C4-2B (cell line): ENCODE data around the gene TMEM132D.

Experiments
- H3K27ac ChIP-seq: fragments of 450-650 bp; 2 replicates; pipeline ENCODE4 v1.5.1; 2017
- CTCF ChIP-seq: fragments of 450-650 bp; conservative IDR thresholded peaks from 2 replicates; pipeline ENCODE4 v1.5.1; 2017; ENCODE audit warnings: mild to moderate bottlenecking
- ZFX ChIP-seq: fragments of 450-650 bp; IDR thresholded peaks from 2 replicates; pipeline ENCODE4 v1.6.1; 2017

The TMEM132D gene

GRCh38 chr12:129727100-129727499 is 176.7 kb downstream of the TMEM132D start:
- TF ChIP-seq CTCF: no peak
- no peak for TF ChIP-seq ZFX
- no peak overlapping the region for H3K27ac ChIP-seq

- no peak overlapping the region for H3K27ac ChIP-seq
- TF ChIP-seq ZFX: no peak
- no peak for TF ChIP-seq CTCF
These were observed 180.6 kb downstream of the TMEM132D start for GRCh38 chr12:129723260-129723659.

- TF ChIP-seq ZFX (no peak), CTCF (no peak)
- no peak overlapping the region for H3K27ac ChIP-seq
These were observed 183.2 kb downstream of the TMEM132D start for GRCh38 chr12:129720618-129721017.

GRCh38 chr12:129719416-129719815 is 184.4 kb downstream of the TMEM132D start:
- TF ChIP-seq CTCF (no peak), ZFX (no peak)
- H3K27ac ChIP-seq: no peak overlapping the region

GRCh38 chr12:129717438-129717837 is 186.4 kb downstream of the TMEM132D start:
- no peak overlapping the region for H3K27ac ChIP-seq
- TF ChIP-seq ZFX (no peak), CTCF (no peak)

- no peak for TF ChIP-seq CTCF
These were observed 187.0 kb downstream of the TMEM132D start for GRCh38 chr12:129716825-129717224.

GRCh38 chr12:129706716-129707115 is 197.1 kb downstream of the TMEM132D start:
- TF ChIP-seq CTCF: no peak
- no peak for TF ChIP-seq ZFX
- no peak overlapping the region for H3K27ac ChIP-seq

More at GRCh38 chr12:129716825-129717224, 187.0 kb downstream of the TMEM132D start:
- H3K27ac ChIP-seq: no peak overlapping the region
